Activated effector memory CD4-positive, alpha-beta T cell treated with Interleukin-2 at 50 U/mL for 16 hours (primary cell): ENCODE results near the gene ART3.
A peak's percentile ranks its signal among the peaks of the same experiment; 100 is the strongest.
"Not testable (repeated sequence)": the region's sequence is repeated elsewhere in the genome, so short reads cannot be mapped to it uniquely, and the experiment has no call there.

Experiments
- DNase-seq: peaks from one replicate; pipeline ENCODE4 v3.0.0-alpha.2; 2020

Gene ART3, protein sequence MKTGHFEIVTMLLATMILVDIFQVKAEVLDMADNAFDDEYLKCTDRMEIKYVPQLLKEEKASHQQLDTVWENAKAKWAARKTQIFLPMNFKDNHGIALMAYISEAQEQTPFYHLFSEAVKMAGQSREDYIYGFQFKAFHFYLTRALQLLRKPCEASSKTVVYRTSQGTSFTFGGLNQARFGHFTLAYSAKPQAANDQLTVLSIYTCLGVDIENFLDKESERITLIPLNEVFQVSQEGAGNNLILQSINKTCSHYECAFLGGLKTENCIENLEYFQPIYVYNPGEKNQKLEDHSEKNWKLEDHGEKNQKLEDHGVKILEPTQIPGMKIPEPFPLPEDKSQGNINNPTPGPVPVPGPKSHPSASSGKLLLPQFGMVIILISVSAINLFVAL

GRCh38 chr4:76074468-76074867 is at the start of gene ART3:
ART3 (plus strand) TSS chr4:76074709; CDS start chr4:76075890, 1,181 bp downstream.
- no peak for DNase-seq

GRCh38 chr4:76028350-76028765 is 46.2 kb upstream of the ART3 start:
- no peak for DNase-seq

DNA sequence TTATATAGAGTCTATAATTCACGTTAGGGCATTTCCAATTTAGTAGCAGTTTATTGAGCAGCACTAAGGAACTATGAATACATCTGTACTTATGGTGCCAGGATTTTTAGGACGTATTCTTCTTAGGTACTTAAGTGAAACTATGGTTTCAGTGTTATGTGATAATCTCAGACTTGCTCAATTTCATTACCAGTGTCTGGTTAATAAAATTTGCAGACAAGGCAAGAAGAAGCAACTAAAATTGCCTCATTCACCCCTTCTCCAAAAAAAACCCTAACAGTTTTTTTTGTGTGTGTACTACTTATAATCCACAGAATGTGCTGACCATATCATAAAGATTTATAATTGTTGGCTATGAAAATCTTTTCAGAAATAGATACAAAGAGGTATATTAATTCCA is 45.2 kb upstream of the ART3 start:
- no peak for DNase-seq

- no peak for DNase-seq
Measured at GRCh38 chr4:76035141-76035540, 39.4 kb upstream of the ART3 start.

- no peak for DNase-seq
Measured at GRCh38 chr4:76035799-76036380, 38.6 kb upstream of the ART3 start, which contains the start of gene CXCL11. CXCL11 (minus strand) TSS chr4:76036070; CDS start chr4:76035987, 83 bp downstream.

DNA sequence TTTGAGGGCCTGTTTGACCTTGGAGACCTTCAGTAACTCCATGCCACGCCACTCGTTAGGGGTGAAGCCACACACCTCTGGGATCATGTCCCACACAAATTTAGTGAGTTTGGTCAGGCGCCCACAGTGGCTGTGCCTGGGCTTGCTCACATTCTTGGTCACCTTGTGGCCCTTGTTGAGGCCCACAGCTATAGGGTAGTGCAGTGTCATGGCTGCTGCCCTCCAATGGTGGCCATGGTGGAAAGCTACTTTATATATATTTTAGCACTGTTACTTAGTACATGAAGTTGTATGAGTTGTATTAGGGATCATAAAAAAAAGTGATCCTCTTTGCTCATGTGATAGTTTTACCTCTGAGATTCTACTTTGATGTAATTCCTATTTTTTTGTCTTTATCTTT is 37.7 kb upstream of the ART3 start:
- DNase-seq = no peak

GRCh38 chr4:76042241-76042998 is 32.1 kb upstream of the ART3 start:
- DNase-seq = not testable (repeated sequence)

DNA sequence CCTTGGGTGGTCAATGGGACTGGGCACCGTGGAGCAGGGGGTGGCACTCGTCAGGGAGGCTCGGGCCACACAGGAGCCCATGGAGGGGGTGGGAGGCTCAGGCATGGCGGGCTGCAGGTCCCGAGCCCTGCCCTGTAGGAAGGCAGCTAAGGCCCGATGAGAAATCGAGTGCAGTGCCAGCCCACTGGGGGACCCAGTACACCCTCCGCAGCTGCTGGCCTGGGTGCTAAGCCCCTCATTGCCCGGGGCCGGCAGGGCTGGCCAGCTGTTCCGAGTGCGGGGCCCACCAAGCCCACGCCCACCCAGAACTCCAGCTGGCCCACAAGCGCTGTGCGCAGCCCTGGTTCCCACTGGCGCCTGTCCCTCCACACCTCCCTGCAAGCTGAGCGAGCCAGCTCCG is 31.2 kb upstream of the ART3 start:
- not testable (repeated sequence) for DNase-seq

- not testable (repeated sequence) for DNase-seq
Measured at GRCh38 chr4:76044686-76045085, 29.8 kb upstream of the ART3 start.

GRCh38 chr4:76049860-76050416 is 24.6 kb upstream of the ART3 start:
- DNase-seq = not testable (repeated sequence)

DNA sequence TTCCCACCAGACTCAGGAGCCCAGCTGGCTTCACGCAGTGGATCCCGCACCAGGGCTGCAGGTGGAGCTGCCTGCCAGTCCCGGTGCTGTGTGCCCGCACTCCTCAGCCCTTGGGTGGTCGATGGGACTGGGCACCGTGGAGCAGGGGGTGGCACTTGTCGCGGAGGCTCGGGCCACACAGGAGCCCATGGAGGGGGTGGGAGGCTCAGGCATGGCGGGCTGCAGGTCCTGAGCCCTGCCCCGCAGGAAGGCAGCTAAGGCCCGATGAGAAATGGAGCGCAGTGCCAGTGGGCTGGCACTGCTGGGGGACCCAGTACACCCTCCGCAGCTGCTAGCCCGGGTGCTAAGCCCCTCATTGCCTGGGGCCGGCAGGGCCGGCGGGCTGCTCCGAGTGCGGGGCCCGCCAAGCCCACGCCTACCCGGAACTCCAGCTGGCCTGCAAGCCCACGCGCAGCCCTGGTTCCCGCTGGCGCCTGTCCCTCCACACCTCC is 23.9 kb upstream of the ART3 start:
- DNase-seq = not testable (repeated sequence)

DNA sequence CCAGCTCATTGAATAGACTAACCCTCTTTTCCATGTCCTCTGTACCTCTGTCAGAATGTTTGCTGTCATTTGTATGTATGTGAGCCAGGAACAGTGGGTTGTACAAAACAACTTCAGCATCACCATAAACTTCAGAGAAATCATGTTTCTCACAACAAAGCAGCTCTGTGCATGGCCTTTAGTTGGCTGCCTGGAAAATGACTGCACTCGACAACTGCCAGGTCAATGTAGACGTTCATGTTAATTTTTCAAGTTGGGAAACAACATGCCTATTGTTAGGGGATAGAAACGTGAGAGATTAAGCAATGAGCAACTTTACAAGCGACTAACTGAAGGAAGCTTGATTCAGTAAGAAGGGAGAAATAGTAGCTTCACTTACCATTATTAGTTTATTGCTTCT is 20.8 kb upstream of the ART3 start:
- no peak for DNase-seq

- no peak for DNase-seq
Measured at GRCh38 chr4:76055016-76055415, 19.5 kb upstream of the ART3 start.

DNA sequence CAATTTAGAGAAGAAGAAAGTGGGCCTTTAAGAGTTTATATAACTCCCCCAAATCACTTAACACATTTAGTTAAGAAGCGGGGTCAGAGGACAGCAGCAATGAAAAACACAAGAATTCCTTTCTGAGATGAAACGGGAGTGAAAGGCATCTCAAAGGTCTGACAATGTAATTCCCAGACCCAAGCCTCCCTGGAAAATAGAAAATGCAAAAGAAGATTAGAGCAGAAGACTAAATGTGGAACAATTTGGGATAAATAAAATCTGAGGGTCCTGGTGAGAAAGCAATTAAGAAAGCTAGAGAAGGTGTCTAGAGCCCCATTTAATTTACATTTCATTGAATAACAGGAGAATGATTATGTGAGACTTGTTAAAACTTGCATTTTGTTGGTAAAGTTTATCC is 19.1 kb upstream of the ART3 start:
- DNase-seq = no peak

DNA sequence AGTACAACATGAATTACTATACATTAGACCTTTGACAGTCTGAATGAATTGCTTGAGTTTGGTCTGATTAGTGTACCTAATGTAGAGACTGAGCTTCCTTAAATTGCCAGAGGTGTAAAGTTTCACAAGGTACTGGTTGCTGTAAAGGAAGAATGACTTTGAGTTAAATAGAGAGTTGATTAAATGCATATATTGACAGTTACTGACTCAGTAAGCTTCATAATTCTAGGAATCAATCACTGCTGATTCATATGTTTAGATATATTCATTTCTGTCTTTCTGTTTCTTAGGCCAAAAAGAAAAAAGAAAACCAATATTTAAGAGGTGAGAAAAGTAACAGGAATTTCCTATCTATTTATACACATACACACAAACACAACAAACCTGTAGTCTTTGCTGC is 16.2 kb upstream of the ART3 start:
- no peak for DNase-seq

- no peak for DNase-seq
Measured at GRCh38 chr4:76058888-76059426, 15.6 kb upstream of the ART3 start.

- no peak for DNase-seq
Measured at GRCh38 chr4:76059750-76060149, 14.8 kb upstream of the ART3 start.

DNA sequence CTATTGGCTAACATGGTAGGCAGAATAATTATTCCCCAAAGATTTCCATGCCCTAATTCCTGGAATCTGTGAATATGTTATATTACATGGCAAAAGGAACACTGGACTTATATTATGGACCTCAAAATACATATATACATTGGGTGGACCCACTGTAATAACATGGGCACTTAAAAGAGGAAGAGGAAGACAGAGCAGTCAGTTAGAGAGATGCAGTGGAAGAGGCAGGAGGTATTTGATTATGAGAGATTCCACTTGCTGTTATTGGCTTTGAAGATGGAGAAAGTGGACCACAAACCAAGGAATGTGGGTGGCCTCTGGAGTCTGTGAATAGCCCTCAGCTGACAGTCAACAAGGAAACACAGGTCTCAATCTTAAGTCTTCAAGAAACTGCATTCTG is 14.0 kb upstream of the ART3 start:
- DNase-seq = no peak

DNA sequence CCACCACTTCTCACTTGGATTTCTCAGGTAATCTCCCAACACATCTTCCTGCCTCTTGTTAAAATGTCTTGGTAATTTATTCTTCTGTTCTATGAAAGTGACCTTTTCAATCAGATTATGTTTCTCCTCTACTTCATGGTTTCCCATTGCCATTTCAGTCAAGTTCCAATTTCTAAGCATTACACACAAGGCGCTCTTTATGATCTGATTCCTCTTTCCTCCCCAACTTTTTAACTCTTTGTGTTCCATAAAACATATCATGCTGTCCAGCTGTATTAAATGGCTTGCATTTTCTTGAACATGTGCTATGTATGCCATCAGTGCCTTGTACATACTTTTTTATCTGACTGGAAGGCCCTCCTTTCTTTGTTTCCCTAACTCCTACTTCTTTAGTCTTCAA is 13.1 kb upstream of the ART3 start:
- no peak for DNase-seq

DNA sequence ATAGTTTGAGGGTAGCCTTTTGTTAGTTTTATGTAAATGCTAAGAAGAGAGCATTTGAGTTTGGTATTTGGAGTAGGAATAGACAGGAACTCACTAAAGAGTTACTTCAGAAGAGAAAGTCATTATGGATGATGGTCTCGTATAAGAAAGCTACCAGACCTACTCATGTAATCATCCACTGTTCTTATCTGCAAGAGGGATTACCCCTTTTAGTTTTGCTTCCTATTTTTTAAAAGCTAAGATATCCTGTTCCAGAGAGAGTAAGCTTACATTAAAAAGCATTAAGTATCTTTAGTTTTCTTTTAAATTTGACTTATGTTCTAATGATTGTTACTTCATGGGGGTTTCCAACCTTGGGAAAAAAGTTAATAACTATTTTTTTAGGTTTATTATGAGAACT is 12.5 kb upstream of the ART3 start:
- DNase-seq = no peak

- no peak for DNase-seq
Measured at GRCh38 chr4:76066546-76066945, 8.0 kb upstream of the ART3 start.

DNA sequence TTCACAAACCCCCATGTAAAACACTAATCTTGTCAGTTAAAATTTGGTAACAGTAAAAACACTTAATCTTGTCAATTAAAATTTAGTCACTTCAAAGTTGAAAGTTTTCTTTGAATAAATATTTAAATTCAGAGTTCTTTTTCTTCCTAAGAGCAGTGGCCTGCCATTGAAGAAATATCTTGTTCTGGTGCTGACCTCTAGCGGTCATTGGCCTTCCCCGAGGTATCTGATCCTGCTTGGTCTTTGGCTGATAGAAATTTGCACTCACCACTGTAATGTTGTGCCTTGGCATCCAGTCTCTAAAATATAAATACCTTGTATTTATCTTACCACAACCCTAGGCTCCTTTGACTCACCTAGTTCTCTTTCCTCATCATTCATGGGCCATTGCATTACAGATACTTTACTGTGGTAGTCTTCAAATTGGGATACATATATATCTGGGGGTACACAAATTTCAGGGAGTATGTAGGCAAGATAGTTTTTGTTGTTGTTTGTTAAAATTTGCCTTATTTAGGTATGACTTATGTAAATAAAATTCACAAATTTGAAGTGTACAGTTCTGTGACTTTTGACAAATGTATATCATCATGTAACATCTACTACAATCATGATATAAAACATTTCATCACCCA is 6.7 kb upstream of the ART3 start:
- DNase-seq = peak; percentile 31

DNA sequence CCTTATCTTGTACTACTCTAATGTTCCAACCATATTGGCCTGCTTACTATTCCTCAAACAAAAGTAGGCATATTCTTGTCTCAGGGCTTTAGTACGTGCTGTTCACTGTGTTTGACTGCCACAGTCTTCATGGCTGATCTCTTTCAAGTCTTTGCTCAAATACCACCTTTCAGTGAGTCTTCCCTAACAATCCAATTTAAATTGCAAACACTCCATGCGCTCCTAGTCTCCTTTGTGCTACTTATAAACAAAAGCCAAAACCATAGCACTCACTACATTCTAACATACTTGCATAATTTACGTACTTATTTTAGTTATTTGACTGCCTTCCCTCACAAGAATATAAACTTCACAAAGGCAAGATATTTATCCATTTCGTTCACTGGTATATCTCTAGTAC is 1.7 kb upstream of the ART3 start:
- no peak for DNase-seq
